Ovary (tissue), 9 donors: ENCODE results near the gene CD177. TPM values are rescaled to one million over a fixed set of nuclear protein-coding genes. Genes with fewer than 3 reads are reported as not detected.

Source experiments
- DNase-seq, 5 donors: peaks; one replicate each; pipeline ENCODE4 v3.0.0-alpha.2; 2019 to 2020
- H3K27ac ChIP-seq, 2 donors: fragments of 200-600 bp; one replicate each; pipeline versions ENCODE4 v1.5.1 to v1.8.0; 2019 to 2022
- H3K27me3 ChIP-seq: fragments of 200-600 bp; one replicate; pipeline ENCODE4 v1.8.0; 2022
- H3K36me3 ChIP-seq: fragments of 200-600 bp; sonication (generic); one replicate; pipeline ENCODE4 v1.5.1; 2019
- H3K4me1 ChIP-seq: one replicate; pipeline ENCODE4 v1.8.1; 2013; ENCODE audit warnings: mild to moderate bottlenecking, moderate library complexity; ENCODE audit not compliant: insufficient read depth
- H3K4me3 ChIP-seq: fragments of 200-600 bp; sonication (generic); one replicate; pipeline ENCODE4 v1.5.1; 2017
- H3K9me3 ChIP-seq, 2 donors: fragments of 200-600 bp in 1 of 2; sonication (generic) in 1 of 2; one replicate each; pipeline versions ENCODE4 v1.5.1 to v1.8.1; 2013 to 2019; ENCODE audit warnings: mild to moderate bottlenecking in 1 of 2, moderate library complexity in 1 of 2
- CTCF ChIP-seq, 3 donors: fragments of 450-650 bp in 2 of 3; fragments of 200-600 bp in 1 of 3; IDR thresholded peaks; one replicate each; pipeline versions ENCODE4 v1.5.1 to v1.8.0; 2016 to 2022; ENCODE audit warnings: antibody characterized with exemption in 3 of 3, mild to moderate bottlenecking in 1 of 3
- EP300 ChIP-seq: sonication (generic); formaldehyde crosslinking; IDR thresholded peaks from one replicate; pipeline ENCODE4 v1.6.1; 2017; ENCODE audit warnings: antibody characterized with exemption
- POLR2A ChIP-seq: fragments of 450-650 bp; IDR thresholded peaks from one replicate; pipeline ENCODE4 v1.6.1; 2017; ENCODE audit warnings: antibody characterized with exemption, mild to moderate bottlenecking, moderate library complexity
- WGBS, 3 donors: extraction: QIAGEN DNeasy Blood & Tissue Kit in 1 of 3; methylation state at CpG; one replicate each; pipeline versions ENCODE4 v1.1.5 to v1.1.7; 2013 to 2017; 5-methylcytosine and 5-hydroxymethylcytosine counted together
- intact Hi-C, 4 donors: fragments of 100-400 bp; cut with DNase I; formaldehyde crosslinking; loops; one replicate each; pipeline versions ENCODE4 v1.11.0 to v1.15.1; 2022 to 2023
- polyA plus RNA-seq, 2 donors: library from polyadenylated mRNA; stranded (reverse); fragments of 200-250 nt in 1 of 2; fragments of 350-450 nt in 1 of 2; fragmentation: Illumina TruSeq in 1 of 2; extraction: RNeasy Lipid Tissue Mini Kit (QIAGEN cat#74804) in 1 of 2; gene quantifications; one replicate each; pipeline ENCODE4 v1.2.3, GENCODE V29; 2013 to 2014
- total RNA-seq, 7 donors: library from RNA; depleted of rRNA in 2 of 7; stranded (reverse); fragments of >200 nt in 2 of 7; fragmentation: NEBNext Ultra II Directional in 3 of 7; extraction: Animal tissue kit (Norgen Biotek cat#: 25700) in 3 of 7; gene quantifications; one replicate each; pipeline versions ENCODE4 v1.1.0 to v1.2.4, GENCODE V29; 2016 to 2023
- donor health status: DM: no; HTN: no; CAD: no; lungs with moderate emphysema.
- donor health status: DM: no; HTN: no; CAD: no.
- donor health status: Bipolar disorder and iron deficiency.
- donor health status: DM: yes; HTN: yes; CAD: no.
- donor health status: DM: no; HTN: no; CAD: no.
- donor health status: DM: yes; HTN: yes; CAD: no.

CD177 gene
- total and polyA plus RNA-seq, 9 donors, result 0.06 to 0.82 (median 0.18) TPM; not detected in 3

- no peaks in the 10 kb centered on the region for H3K4me1 ChIP-seq
- no peaks in the 10 kb centered on the region for H3K36me3 ChIP-seq
- TF ChIP-seq CTCF (IDR thresholded peaks at IDR 0.05), result no peak
- no peak for TF ChIP-seq POLR2A
- TF ChIP-seq EP300, result no peak
- no peaks in the 10 kb centered on the region for H3K27me3 ChIP-seq
- H3K27ac ChIP-seq, result no peak overlapping the region
- H3K4me3 ChIP-seq, result no peak overlapping the region
- 68 to 88% (median 77%) methylated on average over 15 of the region's 15 CpGs for WGBS, 3 donors
- H3K9me3 ChIP-seq, result no peaks in the 10 kb centered on the region
- DNase-seq, result no peak
- intact Hi-C loops, result no loop called here
Observed at GRCh38 chr19:43315851-43316250, 37.6 kb upstream of the CD177 start.

GRCh38 chr19:43316591-43317319 is 36.7 kb upstream of the CD177 start:
- H3K4me1 ChIP-seq, result no peaks in the 10 kb centered on the region
- no peaks in the 10 kb centered on the region for H3K9me3 ChIP-seq
- TF ChIP-seq CTCF (IDR thresholded peaks at IDR 0.05) (no peak), POLR2A (no peak), EP300 (no peak)
- no peak overlapping the region for H3K27ac ChIP-seq
- no peak for DNase-seq
- intact Hi-C loops, result no loop called here
- no peaks in the 10 kb centered on the region for H3K27me3 ChIP-seq
- no peaks in the 10 kb centered on the region for H3K36me3 ChIP-seq
- 83 to 88% (median 84%) methylated on average over 27 of the region's 27 CpGs for WGBS, 3 donors
- H3K4me3 ChIP-seq, result no peak overlapping the region

- Histone ChIP-seq H3K4me1 (no peaks in the 10 kb centered on the region), H3K27me3 (no peaks in the 10 kb centered on the region), H3K27ac (no peak overlapping the region), H3K36me3 (no peaks in the 10 kb centered on the region), H3K4me3 (no peak overlapping the region), H3K9me3 (no peaks in the 10 kb centered on the region)
- DNase-seq, result no peak
- TF ChIP-seq EP300 (no peak), CTCF (IDR thresholded peaks at IDR 0.05) (no peak), POLR2A (no peak)
- intact Hi-C loops, result no loop called here
- 52 to 60% (median 55%) methylated on average over 3 of the region's 3 CpGs for WGBS, 3 donors
Observed at GRCh38 chr19:43318203-43318602, 35.3 kb upstream of the CD177 start.

GRCh38 chr19:43318796-43319314 is 34.6 kb upstream of the CD177 start:
- 67 to 82% (median 73%) methylated on average over 4 of the region's 4 CpGs for WGBS, 3 donors
- intact Hi-C loops, result no loop called here
- Histone ChIP-seq H3K27ac (no peak overlapping the region), H3K36me3 (no peaks in the 10 kb centered on the region), H3K4me1 (no peaks in the 10 kb centered on the region), H3K27me3 (no peaks in the 10 kb centered on the region), H3K9me3 (no peaks in the 10 kb centered on the region), H3K4me3 (no peak overlapping the region)
- DNase-seq, result no peak
- TF ChIP-seq POLR2A (no peak), CTCF (IDR thresholded peaks at IDR 0.05) (no peak), EP300 (no peak)
